Measurements from ENCODE around the gene LRRC51.

- no peak for TF ChIP-seq CTCF (IDR thresholded peaks at IDR 0.05; ENCODE audit: low read depth, low read length)
- TF ChIP-seq EZH2phosphoT487 (IDR thresholded peaks at IDR 0.05; ENCODE audit: low read depth), result no peak
These were observed 2.2 kb upstream of the LRRC51 start for GRCh38 chr11:72078477-72078876.
